A549 (cell line): ENCODE results near the gene DERL2. TPM values are rescaled to one million over a fixed set of nuclear protein-coding genes. Genes with fewer than 3 reads are reported as not detected.

Experiments used
- ATAC-seq, 2 experiments: fragments of 200-7000 bp in 1 of 2; fragments of >200 bp in 1 of 2; cut with Nextera tagmentation in 1 of 2; cut with Tn5 transposase in 1 of 2; 3 replicates each; pipeline versions ENCODE4 v1.8.0 to v1.9.1; 2018 to 2020; ENCODE audit warnings: mild to moderate bottlenecking in 1 of 2, moderate library complexity in 1 of 2
- CTCF ChIA-PET: fragments of 300-600 bp; sonication (Branson Sonifier 250); formaldehyde crosslinking; extraction: SDS; loops from one replicate; lab custom pipeline; 2021; ENCODE audit warnings: antibody characterized with exemption, inconsistent platforms; lab: Yijun Ruan, JAX
- POLR2A ChIA-PET: fragments of 350-600 bp; formaldehyde crosslinking; extraction: SDS; loops from one replicate; lab custom pipeline; 2021; ENCODE audit warnings: antibody characterized with exemption, inconsistent platforms; lab: Yijun Ruan, JAX
- DNase-seq, 2 experiments: peaks; one replicate each; pipeline versions ENCODE4 v3.0.0 to v3.0.0-alpha.2; 2011 to 2016; ENCODE audit warnings: low read depth in 1 of 2, low spot score in 1 of 2
- FAIRE-seq: peaks from 2 replicates; lab custom pipeline; 2011; peaks lifted over from hg19 to GRCh38; lab: Jason Lieb, UNC
- H3K27ac ChIP-seq, 2 experiments: fragments of >200 bp; sonication (Bioruptor Twin); formaldehyde crosslinking; 3 replicates each; pipeline ENCODE4 v1.5.1; 2016 to 2017
- H3K4me1 ChIP-seq: fragments of >200 bp; sonication (Bioruptor Twin); formaldehyde crosslinking; 3 replicates; pipeline ENCODE4 v1.6.1; 2016
- H3K4me2 ChIP-seq: fragments of >200 bp; sonication (Bioruptor Twin); formaldehyde crosslinking; 3 replicates; pipeline ENCODE4 v1.6.1; 2016
- H3K4me3 ChIP-seq: fragments of >200 bp; sonication (Bioruptor Twin); formaldehyde crosslinking; 3 replicates; pipeline ENCODE4 v1.5.1; 2016
- H3K9me3 ChIP-seq: fragments of >200 bp; sonication (Bioruptor Twin); formaldehyde crosslinking; 3 replicates; pipeline ENCODE4 v1.6.1; 2016
- CBX2 ChIP-seq: fragments of 200-600 bp; sonication (generic); IDR thresholded peaks from 2 replicates; pipeline ENCODE4 v1.6.1; 2016; ENCODE audit warnings: low read depth, mild to moderate bottlenecking, borderline replicate concordance
- CHD4 ChIP-seq: fragments of 200-600 bp; sonication (generic); IDR thresholded peaks from 2 replicates; pipeline ENCODE4 v1.6.1; 2016; ENCODE audit warnings: antibody characterized with exemption, mild to moderate bottlenecking, borderline replicate concordance
- EHF ChIP-seq: fragments of 250-450 bp; sonication (Bioruptor Pico); IDR thresholded peaks from 2 replicates; pipeline ENCODE4 v1.5.0; 2020; ENCODE audit warnings: mild to moderate bottlenecking
- EHMT2 ChIP-seq: fragments of 200-600 bp; sonication (generic); IDR thresholded peaks from 2 replicates; pipeline ENCODE4 v1.6.1; 2016; ENCODE audit warnings: antibody characterized with exemption, low read depth, mild to moderate bottlenecking, moderate library complexity
- EP300 ChIP-seq, 2 experiments: fragments of >200 bp; sonication (Bioruptor Twin); formaldehyde crosslinking; IDR thresholded peaks; 2 replicates in 1 of 2; 3 replicates in 1 of 2; pipeline ENCODE4 v1.6.1; 2016 to 2017
- FOSB ChIP-seq: fragments of 250-450 bp; sonication (Bioruptor Pico); IDR thresholded peaks from 2 replicates; pipeline ENCODE4 v1.5.0; 2020; ENCODE audit warnings: mild to moderate bottlenecking, moderate library complexity
- HDAC2 ChIP-seq: fragments of 200-600 bp; sonication (generic); IDR thresholded peaks from 2 replicates; pipeline ENCODE4 v1.6.1; 2016
- HMGXB4 ChIP-seq: fragments of 250-450 bp; sonication (Bioruptor Pico); IDR thresholded peaks from 2 replicates; pipeline ENCODE4 v1.5.0; 2021; ENCODE audit warnings: mild to moderate bottlenecking, moderate library complexity, borderline replicate concordance
- JUN ChIP-seq, 2 experiments: fragments of >200 bp; sonication (Bioruptor Twin); formaldehyde crosslinking; IDR thresholded peaks; 2 replicates in 1 of 2; 3 replicates in 1 of 2; pipeline ENCODE4 v1.6.1; 2016 to 2017
- JUNB ChIP-seq: fragments of >200 bp; sonication (Bioruptor Twin); formaldehyde crosslinking; IDR thresholded peaks from 2 replicates; pipeline ENCODE4 v1.6.1; 2016
- KDM1A ChIP-seq: fragments of 200-600 bp; sonication (generic); IDR thresholded peaks from 2 replicates; pipeline ENCODE4 v1.6.1; 2016; ENCODE audit warnings: low read depth, mild to moderate bottlenecking
- KDM5A ChIP-seq: fragments of 200-600 bp; sonication (generic); IDR thresholded peaks from 2 replicates; pipeline ENCODE4 v1.6.1; 2016; ENCODE audit warnings: antibody characterized with exemption, mild to moderate bottlenecking
- MAFK ChIP-seq: fragments of 450-650 bp; IDR thresholded peaks from 2 replicates; pipeline ENCODE4 v1.6.1; 2014; ENCODE audit not compliant: partially characterized antibody
- MYC ChIP-seq: IDR thresholded peaks from 2 replicates; pipeline ENCODE4 v1.6.1; 2012; ENCODE audit warnings: mild to moderate bottlenecking, inconsistent platforms, low read length, improper control_type of control experiment, borderline replicate concordance
- NFE2L2 ChIP-seq: fragments of 150-350 bp; conservative IDR thresholded peaks from 2 replicates; pipeline ENCODE4 v1.6.1; 2014; ENCODE audit warnings: low read length
- POLR2A ChIP-seq: IDR thresholded peaks from 2 replicates; pipeline ENCODE4 v1.6.1; 2012; ENCODE audit warnings: mild to moderate bottlenecking, low read length
- POLR2AphosphoS2 ChIP-seq: conservative IDR thresholded peaks from 2 replicates; pipeline ENCODE4 v1.6.1; 2012; ENCODE audit warnings: low read length, improper control_type of control experiment, inconsistent platforms
- SMC3 ChIP-seq: fragments of >200 bp; sonication (Bioruptor Twin); formaldehyde crosslinking; IDR thresholded peaks from 3 replicates; pipeline ENCODE4 v1.6.1; 2018; ENCODE audit warnings: inconsistent platforms
- TFCP2L1 ChIP-seq: fragments of 250-450 bp; sonication (Bioruptor Pico); IDR thresholded peaks from 2 replicates; pipeline ENCODE4 v1.5.0; 2021; ENCODE audit warnings: mild to moderate bottlenecking
- ZC3H11A ChIP-seq: fragments of 450-650 bp; IDR thresholded peaks from 2 replicates; pipeline ENCODE4 v1.6.1; 2014; ENCODE audit warnings: antibody characterized with exemption, mild to moderate bottlenecking
- ZSCAN20 ChIP-seq: fragments of 250-450 bp; sonication (Bioruptor Pico); IDR thresholded peaks from 2 replicates; pipeline ENCODE4 v1.8.0; 2022; ENCODE audit warnings: mild to moderate bottlenecking, moderate library complexity
- WGBS: methylation state at CpG from one replicate; pipeline ENCODE4 v1.1.6; 2017; ENCODE audit errors: missing lambda C conversion rate; 5-methylcytosine and 5-hydroxymethylcytosine counted together
- polyA plus RNA-seq, 4 experiments: library from polyadenylated mRNA; depleted of rRNA in 3 of 4; stranded (reverse); fragments of >200 nt; fragmentation: RNase III in 1 of 4; extraction: RNeasy Plus Mini Kit Qiagen cat#74134 plus additional on column Dnase treatment in 1 of 4; gene quantifications; 2 replicates in 3 of 4; 3 replicates in 1 of 4; pipeline ENCODE4 v1.2.3, GENCODE V29; 2011 to 2017
- TF ChIP-seq, protein P1 (sequence below): fragments of >200 bp; sonication (Bioruptor Twin); formaldehyde crosslinking; IDR thresholded peaks from 2 replicates; pipeline ENCODE4 v1.6.1; 2016
- TF ChIP-seq, protein P2 (sequence below): fragments of >200 bp; sonication (Bioruptor Twin); formaldehyde crosslinking; IDR thresholded peaks from 3 replicates; pipeline ENCODE4 v1.6.1; 2016
- TF ChIP-seq, protein P3 (sequence below): IDR thresholded peaks from 2 replicates; pipeline ENCODE4 v1.6.1; 2012

Gene DERL2
- polyA plus RNA-seq, 2 of the 4 experiments (the other 2 are of a cell fraction): 113 to 139 TPM

DNA sequence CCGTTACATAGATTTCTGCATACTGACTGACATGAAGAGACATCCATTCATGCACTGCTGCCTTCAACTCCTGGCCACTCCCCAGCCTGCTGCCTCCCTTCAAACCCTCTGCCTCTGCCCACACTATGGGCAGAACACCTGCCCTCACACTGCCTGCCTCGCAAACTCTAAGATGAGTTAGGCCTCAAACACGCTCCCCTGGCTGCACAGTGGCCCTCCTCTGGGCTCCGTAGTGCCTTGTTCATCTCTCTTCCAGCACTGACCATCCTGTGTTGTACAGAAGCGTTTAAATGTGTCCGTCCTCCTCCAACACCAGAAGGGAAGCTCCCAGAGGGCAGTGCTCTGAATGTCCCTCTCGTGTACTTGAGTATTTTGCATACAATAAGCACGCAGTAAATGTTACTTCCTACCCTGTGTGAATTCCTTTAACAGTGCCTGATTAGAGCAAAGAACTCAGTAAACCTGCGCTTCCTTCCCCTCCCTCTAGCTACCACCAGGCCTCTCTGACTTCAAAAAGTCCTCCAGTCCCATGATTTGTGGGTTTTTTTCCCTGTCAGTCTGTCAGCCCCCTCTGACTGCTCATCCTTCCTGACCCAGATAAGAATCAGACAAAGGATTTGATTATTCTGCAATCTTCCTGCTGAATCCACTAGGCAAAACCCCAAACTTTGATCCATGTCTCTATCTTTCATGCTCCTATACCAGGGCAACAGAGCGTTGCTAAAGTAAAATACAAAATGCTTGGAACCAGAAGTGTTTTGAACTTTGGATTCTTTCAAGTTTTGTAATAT is 21.1 kb downstream of the DERL2 start:
- FAIRE-seq (no peak), ATAC-seq (no peak), DNase-seq (no peak)
- ChIA-PET CTCF (interaction anchor here (0.6 to 13.3 kb wide), 5 partner anchors 10 to 42 kb away, joined by 3 to 86 read pairs (median 3); partner anchors contain the start of gene C1QBP), POLR2A (no interaction called here)
- no peaks in the 10 kb centered on the region for H3K9me3 ChIP-seq
- no peak overlapping the region for H3K4me2 ChIP-seq
- H3K4me3 ChIP-seq: no peak overlapping the region
- H3K27ac ChIP-seq: no peak overlapping the region
- 88% methylated on average over 10 of the region's 10 CpGs for WGBS
- H3K4me1 ChIP-seq: peaks cover 9% of the 10 kb centered on the region; the same call in 2 of the 3 replicates
- TF ChIP-seq ZSCAN20 (CRISPR knock-in tag) (no peak), ZC3H11A (no peak), JUNB (no peak), POLR2A (no peak), KDM5A (no peak), KDM1A (no peak)
- TF ChIP-seq, protein P1, sequence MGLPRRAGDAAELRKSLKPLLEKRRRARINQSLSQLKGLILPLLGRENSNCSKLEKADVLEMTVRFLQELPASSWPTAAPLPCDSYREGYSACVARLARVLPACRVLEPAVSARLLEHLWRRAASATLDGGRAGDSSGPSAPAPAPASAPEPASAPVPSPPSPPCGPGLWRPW: no peak
- TF ChIP-seq, protein P2, sequence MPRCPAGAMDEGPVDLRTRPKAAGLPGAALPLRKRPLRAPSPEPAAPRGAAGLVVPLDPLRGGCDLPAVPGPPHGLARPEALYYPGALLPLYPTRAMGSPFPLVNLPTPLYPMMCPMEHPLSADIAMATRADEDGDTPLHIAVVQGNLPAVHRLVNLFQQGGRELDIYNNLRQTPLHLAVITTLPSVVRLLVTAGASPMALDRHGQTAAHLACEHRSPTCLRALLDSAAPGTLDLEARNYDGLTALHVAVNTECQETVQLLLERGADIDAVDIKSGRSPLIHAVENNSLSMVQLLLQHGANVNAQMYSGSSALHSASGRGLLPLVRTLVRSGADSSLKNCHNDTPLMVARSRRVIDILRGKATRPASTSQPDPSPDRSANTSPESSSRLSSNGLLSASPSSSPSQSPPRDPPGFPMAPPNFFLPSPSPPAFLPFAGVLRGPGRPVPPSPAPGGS: no peak

DNA sequence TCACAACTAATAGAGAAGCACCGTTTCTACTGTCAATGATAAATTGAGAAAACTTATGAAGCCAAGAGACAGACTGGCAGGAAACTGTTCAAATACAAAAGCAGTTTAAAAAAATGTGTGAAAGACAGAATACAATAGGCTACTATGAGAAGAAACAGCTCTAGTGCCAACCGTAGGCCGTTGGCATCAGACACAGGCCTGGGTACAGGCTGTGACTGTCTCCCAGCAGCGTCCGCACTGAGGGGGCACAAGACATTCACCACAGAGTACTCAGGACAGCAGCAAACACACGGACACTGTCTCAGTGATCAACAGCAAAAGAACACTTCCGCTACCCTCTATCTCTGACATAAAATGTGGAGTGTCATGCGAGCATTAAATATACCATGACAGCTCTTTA is 39.2 kb downstream of the DERL2 start:
- no peak for FAIRE-seq
- Histone ChIP-seq H3K27ac (no peak overlapping the region), H3K9me3 (no peaks in the 10 kb centered on the region), H3K4me2 (no peak overlapping the region), H3K4me1 (no peaks in the 10 kb centered on the region), H3K4me3 (no peak overlapping the region)
- no peak for TF ChIP-seq CBX2
- TF ChIP-seq EHF: no peak
- no peak for TF ChIP-seq HMGXB4 (CRISPR knock-in tag)
- TF ChIP-seq FOSB (CRISPR knock-in tag): no peak
- TF ChIP-seq CHD4: no peak
- TF ChIP-seq HDAC2: no peak
- no peak for TF ChIP-seq ZSCAN20 (CRISPR knock-in tag)
- CTCF ChIA-PET: interaction anchor here (1.3 to 7.6 kb wide), 2 partner anchors 8 to 13 kb away, joined by 3 to 76 read pairs; partner anchors contain the start of gene C1QBP
- ATAC-seq: no peak
- DNase-seq: no peak
- POLR2A ChIA-PET: no interaction called here
- WGBS: 92% methylated on average over 8 of the region's 8 CpGs

DNA sequence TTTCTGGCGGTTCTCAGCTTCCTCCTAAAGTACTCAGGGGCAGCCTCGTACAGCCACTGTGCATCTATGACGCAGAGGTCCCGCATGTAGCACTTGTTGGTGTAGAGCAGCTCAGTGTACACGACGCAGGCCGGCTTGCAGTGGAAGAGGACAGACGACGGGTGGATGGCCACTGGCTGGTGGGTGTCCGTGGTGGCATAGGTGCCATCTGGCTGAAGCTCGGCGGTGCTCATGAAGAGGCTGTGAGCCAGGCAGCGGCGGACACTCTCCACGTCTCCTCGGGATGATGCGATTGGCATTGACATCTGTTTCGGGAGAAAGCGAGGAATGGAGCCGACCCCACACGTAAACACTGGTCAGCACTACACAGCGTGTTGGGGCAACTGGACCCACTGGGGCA is 41.8 kb downstream of the DERL2 start:
- DNase-seq (no peak), ATAC-seq (no peak), FAIRE-seq (no peak)
- Histone ChIP-seq H3K4me3 (no peak overlapping the region), H3K4me2 (no peak overlapping the region), H3K27ac (no peak overlapping the region), H3K9me3 (no peaks in the 10 kb centered on the region), H3K4me1 (peaks cover 5% of the 10 kb centered on the region; the same call in 2 of the 3 replicates)
- ChIA-PET CTCF (interaction anchor here (0.7 to 10.9 kb wide), 3 partner anchors 11 to 17 kb away, joined by 4 to 178 read pairs (median 11); no protein-coding TSS in a partner anchor), POLR2A (no interaction called here)
- WGBS: 92% methylated on average over 22 of the region's 22 CpGs
- TF ChIP-seq JUN (IDR thresholded peaks at IDR 0.05) (no peak), TFCP2L1 (CRISPR knock-in tag) (no peak), EP300 (IDR thresholded peaks at IDR 0.05) (no peak), JUNB (no peak), EHMT2 (no peak), NFE2L2 (no peak), POLR2AphosphoS2 (no peak), HMGXB4 (CRISPR knock-in tag) (no peak), MYC (no peak), SMC3 (no peak), MAFK (no peak), HDAC2 (no peak)
- TF ChIP-seq, protein P2: no peak
- TF ChIP-seq, protein P3, sequence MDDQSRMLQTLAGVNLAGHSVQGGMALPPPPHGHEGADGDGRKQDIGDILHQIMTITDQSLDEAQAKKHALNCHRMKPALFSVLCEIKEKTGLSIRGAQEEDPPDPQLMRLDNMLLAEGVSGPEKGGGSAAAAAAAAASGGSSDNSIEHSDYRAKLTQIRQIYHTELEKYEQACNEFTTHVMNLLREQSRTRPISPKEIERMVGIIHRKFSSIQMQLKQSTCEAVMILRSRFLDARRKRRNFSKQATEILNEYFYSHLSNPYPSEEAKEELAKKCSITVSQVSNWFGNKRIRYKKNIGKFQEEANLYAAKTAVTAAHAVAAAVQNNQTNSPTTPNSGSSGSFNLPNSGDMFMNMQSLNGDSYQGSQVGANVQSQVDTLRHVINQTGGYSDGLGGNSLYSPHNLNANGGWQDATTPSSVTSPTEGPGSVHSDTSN: no peak
- TF ChIP-seq, protein P1: no peak
